K562 (cell line): Measurements from ENCODE around the gene RASSF1. TPM values are rescaled to one million over a fixed set of nuclear protein-coding genes. Genes with fewer than 3 reads are reported as not detected.

Experiments
- GABPA ChIP-seq: fragments of 200-800 bp; sonication (Bioruptor generic); conservative IDR thresholded peaks from 2 replicates; pipeline ENCODE4 v1.6.1; 2016; ENCODE audit warnings: low read depth, missing genetic modification characterization, missing compliant biosample characterization
- GTF2F1 ChIP-seq: IDR thresholded peaks from 2 replicates; pipeline ENCODE4 v1.6.1; 2011; ENCODE audit warnings: low read depth, low read length, improper control_type of control experiment
- HCFC1 ChIP-seq: IDR thresholded peaks from 2 replicates; pipeline ENCODE4 v1.6.1; 2012; ENCODE audit warnings: low read depth, low read length, improper control_type of control experiment
- HNRNPH1 ChIP-seq: fragments of 200-400 bp; formaldehyde crosslinking; optimal IDR thresholded peaks from 2 replicates; pipeline ENCODE3; 2017; ENCODE audit warnings: low read depth, mild to moderate bottlenecking, low read length, moderate library complexity
- JUND ChIP-seq, 2 experiments: IDR thresholded peaks; 2 replicates in 1 of 2; 3 replicates in 1 of 2; pipeline ENCODE4 v1.6.1; 2011; ENCODE audit warnings: borderline replicate concordance in 2 of 2, low read depth in 2 of 2, low read length in 2 of 2, improper control_type of control experiment in 1 of 2, missing biosample characterization in 1 of 2, missing genetic modification characterization in 1 of 2, missing genetic modification reagents in 1 of 2
- MEIS2 ChIP-seq: fragments of 450-650 bp; IDR thresholded peaks from 2 replicates; pipeline ENCODE4 v1.6.1; 2014; ENCODE audit warnings: mild to moderate bottlenecking; ENCODE audit not compliant: partially characterized antibody
- MTA3 ChIP-seq: fragments of 450-650 bp; formaldehyde crosslinking; IDR thresholded peaks from 2 replicates; pipeline ENCODE4 v1.6.1; 2017; ENCODE audit warnings: mild to moderate bottlenecking, borderline replicate concordance
- MYNN ChIP-seq, 2 experiments: sonication (generic); formaldehyde crosslinking in 1 of 2; IDR thresholded peaks; 2 replicates each; pipeline versions ENCODE4 v1.5.0 to v1.6.1; 2016 to 2020; ENCODE audit warnings: antibody characterized with exemption in 1 of 2, missing genetic modification reagents in 1 of 2
- NR2C2 ChIP-seq, 2 experiments: fragments of 200-800 bp in 1 of 2; sonication (Bioruptor generic) in 1 of 2; sonication (generic) in 1 of 2; formaldehyde crosslinking in 1 of 2; IDR thresholded peaks; 2 replicates each; pipeline versions ENCODE4 v1.6.1 to v1.8.0; 2016 to 2022; ENCODE audit warnings: mild to moderate bottlenecking in 1 of 2, missing compliant biosample characterization in 1 of 2, missing genetic modification characterization in 1 of 2, missing genetic modification reagents in 1 of 2
- POLR2A ChIP-seq: fragments of 450-650 bp; conservative IDR thresholded peaks from 2 replicates; pipeline ENCODE4 v1.6.1; 2016
- RBFOX2 ChIP-seq: fragments of 200-400 bp; formaldehyde crosslinking; IDR thresholded peaks from 2 replicates; pipeline ENCODE4 v1.6.1; 2017; ENCODE audit warnings: low read depth, mild to moderate bottlenecking, low read length, moderate library complexity
- SP1 ChIP-seq: sonication (generic); formaldehyde crosslinking; IDR thresholded peaks from 2 replicates; pipeline ENCODE4 v1.8.1; 2022; ENCODE audit warnings: mild to moderate bottlenecking, missing genetic modification reagents
- TAF1 ChIP-seq: IDR thresholded peaks from 2 replicates; pipeline ENCODE4 v1.6.1; 2011; ENCODE audit warnings: mild to moderate bottlenecking, low read length, moderate library complexity; ENCODE audit not compliant: insufficient read depth, control insufficient read depth, severe bottlenecking; ENCODE audit errors: extremely low read depth
- VEZF1 ChIP-seq: fragments of 200-800 bp; sonication (Bioruptor generic); IDR thresholded peaks from 2 replicates; pipeline ENCODE4 v1.6.1; 2017; ENCODE audit warnings: missing genetic modification characterization, missing compliant biosample characterization
- ZBTB12 ChIP-seq: fragments of 250-450 bp; sonication (Bioruptor Pico); IDR thresholded peaks from 2 replicates; pipeline ENCODE4 v1.4.0; 2020
- ZBTB7A ChIP-seq: IDR thresholded peaks from 2 replicates; pipeline ENCODE4 v1.6.1; 2011; ENCODE audit warnings: low read depth, mild to moderate bottlenecking, low read length, moderate library complexity, borderline replicate concordance; ENCODE audit not compliant: control insufficient read depth
- ZFP36 ChIP-seq: fragments of 150-350 bp; IDR thresholded peaks from 2 replicates; pipeline ENCODE4 v1.6.1; 2018; ENCODE audit warnings: low read length, low read depth; ENCODE audit not compliant: partially characterized antibody
- ZFX ChIP-seq: sonication (generic); formaldehyde crosslinking; IDR thresholded peaks from 2 replicates; pipeline ENCODE4 v1.8.0; 2022; ENCODE audit warnings: mild to moderate bottlenecking, missing genetic modification reagents, moderate library complexity
- ZNF740 ChIP-seq, 3 experiments: fragments of 200-800 bp in 1 of 3; sonication (Bioruptor generic) in 1 of 3; sonication (generic) in 1 of 3; formaldehyde crosslinking in 1 of 3; IDR thresholded peaks; 2 replicates each; pipeline versions ENCODE4 v1.6.1 to v1.8.0; 2016 to 2022; ENCODE audit warnings: mild to moderate bottlenecking in 2 of 3, missing compliant biosample characterization in 2 of 3, missing genetic modification characterization in 2 of 3, missing genetic modification reagents in 1 of 3
- polyA plus RNA-seq, 8 experiments: library from polyadenylated mRNA; depleted of rRNA in 4 of 8; stranded (reverse) in 5 of 8; unstranded in 3 of 8; fragments of >200 nt; fragmentation: Nextera tagmentation in 2 of 8; fragmentation: Illumina TruSeq in 1 of 8; extraction: Ambion mirVana in 2 of 8; extraction: Trizol in 1 of 8; gene quantifications; 2 replicates each; pipeline versions ENCODE4 v1.2.1 to v1.2.3, GENCODE V29; 2011 to 2014; ENCODE audit warnings: inconsistent platforms in 1 of 8, missing spikeins in 1 of 8
- total RNA-seq, 7 experiments: library from RNA; depleted of rRNA in 6 of 7; stranded (reverse); fragments of >200 nt in 6 of 7; fragmentation: Illumina TruSeq in 2 of 7; extraction: Trizol in 2 of 7; gene quantifications; 2 replicates each; pipeline versions ENCODE4 v1.2.1 to v1.2.3, GENCODE V29; 2011 to 2021; ENCODE audit warnings: low replicate concordance in 1 of 7

RASSF1 gene
- total and polyA plus RNA-seq, 9 of the 15 experiments (the other 6 are each of a cell fraction or from before 2014, with no cell fraction given), result 3.6 to 57.1 (median 24.6) TPM

GRCh38 chr3:50303013-50303815, 37.4 kb downstream of the RASSF1 start, which contains the start of gene HYAL1 (continued):
- peak; percentile 33 for TF ChIP-seq VEZF1 (CRISPR knock-in tag)
- TF ChIP-seq ZFX, result peak; percentile 85
- peak; percentile 56; the same call in 1 of the 2 replicates for TF ChIP-seq ZBTB7A
- no peak for TF ChIP-seq GABPA
- peak; percentile 66 for TF ChIP-seq ZFP36
- TF ChIP-seq NR2C2 (CRISPR knock-in tag; IDR thresholded peaks at IDR 0.05), result no peak
- peak; percentile 23; the same call in 1 of the 2 replicates for TF ChIP-seq NR2C2 (tag; IDR thresholded peaks at IDR 0.05)
- TF ChIP-seq RBFOX2, result peak; percentile 73
- peak; percentile 30; the same call in 1 of the 2 replicates for TF ChIP-seq MTA3
- TF ChIP-seq MYNN (IDR thresholded peaks at IDR 0.05), result 0 out of 2 replicates have a peak, but pooled peaks have one; percentile 22
- no peak for TF ChIP-seq MYNN (CRISPR knock-in tag; IDR thresholded peaks at IDR 0.05)
- peak; percentile 8 for TF ChIP-seq MEIS2
- peak; percentile 43 for TF ChIP-seq TAF1
- no peak for TF ChIP-seq ZBTB12 (CRISPR knock-in tag)
- TF ChIP-seq HNRNPH1, result no peak
- 0 out of 2 replicates have a peak, but pooled peaks have one; percentile 32 for TF ChIP-seq ZNF740 (CRISPR knock-in tag; IDR thresholded peaks at IDR 0.05)
- no peak for TF ChIP-seq ZNF740 (tag; IDR thresholded peaks at IDR 0.05)
- peak; percentile 32; the same call in 1 of the 2 replicates for TF ChIP-seq JUND (IDR thresholded peaks at IDR 0.05; ENCODE audit: borderline replicate concordance, low read depth, low read length)
- no peak for TF ChIP-seq JUND (tag; IDR thresholded peaks at IDR 0.05; ENCODE audit: borderline replicate concordance, low read depth, low read length)
- TF ChIP-seq GTF2F1, result peak; percentile 63; the same call in 1 of the 2 replicates
- TF ChIP-seq HCFC1, result peak; percentile 9; the same call in 1 of the 2 replicates
- TF ChIP-seq SP1 (CRISPR knock-in tag), result peak; percentile 64; the same call in 1 of the 2 replicates
- TF ChIP-seq POLR2A, result peak; percentile 76
